Measurements from ENCODE around the gene JARID2. TPM values are rescaled to one million over a fixed set of nuclear protein-coding genes. Genes with fewer than 3 reads are reported as not detected.
A peak's percentile ranks its signal among the peaks of the same experiment; 100 is the strongest.

Gene JARID2
- total RNA-seq, 4 donors from 2014 or later = 11.6 to 22.5 (median 16.4) TPM

DNA sequence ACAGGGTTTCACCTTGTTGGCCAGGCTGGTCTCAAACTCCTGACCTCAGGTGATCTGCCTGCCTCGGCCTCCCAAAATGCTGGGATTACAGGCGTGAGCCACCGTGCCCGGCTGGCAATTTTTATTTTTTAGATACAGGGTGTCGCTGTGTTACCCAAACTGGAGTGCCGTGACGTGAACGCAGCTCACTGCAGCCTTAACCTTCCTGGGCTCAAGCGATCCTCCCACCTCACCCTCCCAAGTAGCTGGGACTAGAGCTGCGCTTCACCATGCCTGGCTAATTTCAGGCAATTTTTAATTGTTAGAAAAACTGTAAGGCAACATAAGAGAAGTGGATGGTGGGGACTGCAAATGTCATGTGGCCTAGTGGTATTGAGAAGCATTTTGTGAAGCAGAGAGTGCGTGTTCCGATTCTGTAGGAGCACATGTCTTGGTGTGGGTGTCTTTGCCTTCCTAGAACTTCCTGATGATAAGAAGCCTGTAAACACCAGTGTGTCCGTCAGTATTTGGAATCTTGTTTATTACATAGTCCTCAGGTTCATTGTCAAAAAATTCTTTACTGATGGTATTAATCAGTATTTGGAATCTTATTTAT lies 18.0 kb downstream of the JARID2 start:
- Histone ChIP-seq H3K36me3 (no peaks in the 10 kb centered on the region), H3K27me3 (no peaks in the 10 kb centered on the region), H3K9me3 (no peaks in the 10 kb centered on the region), H3K4me3 (no peak overlapping the region), H3K27ac (peak overlapping the region; percentile 82 to 88 (median 84)), H3K4me1 (peaks cover 78 to 88% of the 10 kb centered on the region in 2 donors)
- DNase-seq (no peak), ATAC-seq (no peak)
- TF ChIP-seq, protein P1, sequence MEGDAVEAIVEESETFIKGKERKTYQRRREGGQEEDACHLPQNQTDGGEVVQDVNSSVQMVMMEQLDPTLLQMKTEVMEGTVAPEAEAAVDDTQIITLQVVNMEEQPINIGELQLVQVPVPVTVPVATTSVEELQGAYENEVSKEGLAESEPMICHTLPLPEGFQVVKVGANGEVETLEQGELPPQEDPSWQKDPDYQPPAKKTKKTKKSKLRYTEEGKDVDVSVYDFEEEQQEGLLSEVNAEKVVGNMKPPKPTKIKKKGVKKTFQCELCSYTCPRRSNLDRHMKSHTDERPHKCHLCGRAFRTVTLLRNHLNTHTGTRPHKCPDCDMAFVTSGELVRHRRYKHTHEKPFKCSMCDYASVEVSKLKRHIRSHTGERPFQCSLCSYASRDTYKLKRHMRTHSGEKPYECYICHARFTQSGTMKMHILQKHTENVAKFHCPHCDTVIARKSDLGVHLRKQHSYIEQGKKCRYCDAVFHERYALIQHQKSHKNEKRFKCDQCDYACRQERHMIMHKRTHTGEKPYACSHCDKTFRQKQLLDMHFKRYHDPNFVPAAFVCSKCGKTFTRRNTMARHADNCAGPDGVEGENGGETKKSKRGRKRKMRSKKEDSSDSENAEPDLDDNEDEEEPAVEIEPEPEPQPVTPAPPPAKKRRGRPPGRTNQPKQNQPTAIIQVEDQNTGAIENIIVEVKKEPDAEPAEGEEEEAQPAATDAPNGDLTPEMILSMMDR (IDR thresholded peaks at IDR 0.05 in 4 of 5, conservative IDR thresholded peaks at IDR 0.05 in 1 of 5) = no peak
- no peak for TF ChIP-seq POLR2A (IDR thresholded peaks at IDR 0.05)
- intact Hi-C loops (cut with DNase I; ENCODE audit: low total_unique reads) (no loop called here), in situ Hi-C loops (cut with MboI; ENCODE audit: low sequenced_read_pairs in 4 of 4) (loop anchor here (25.0 kb wide), 5 partner anchors 98 to 348 kb away; no protein-coding TSS in a partner anchor)

DNA sequence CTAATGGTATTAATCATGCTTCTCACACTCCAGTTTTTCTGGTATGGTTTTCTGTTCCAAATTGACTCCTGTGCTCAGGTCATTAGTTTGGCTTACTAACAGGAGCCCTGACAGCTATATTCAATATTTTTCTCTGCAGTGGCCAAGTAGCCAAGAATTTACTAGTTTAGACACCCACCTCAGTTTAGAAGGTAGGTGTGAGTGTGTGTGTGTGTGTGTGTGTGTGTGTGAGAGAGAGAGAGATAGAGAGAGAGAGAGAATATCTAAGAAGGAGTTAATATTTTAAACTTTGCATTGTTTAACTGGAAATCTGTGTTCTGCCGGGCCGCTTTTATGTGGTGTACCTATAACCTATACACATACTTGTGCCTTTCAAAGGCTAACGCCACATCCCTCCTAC lies 18.5 kb downstream of the JARID2 start:
- TF ChIP-seq, protein P1 (IDR thresholded peaks at IDR 0.05 in 4 of 5, conservative IDR thresholded peaks at IDR 0.05 in 1 of 5) = no peak
- no peak for TF ChIP-seq POLR2A (IDR thresholded peaks at IDR 0.05)
- Histone ChIP-seq H3K4me1 (peaks cover 78 to 88% of the 10 kb centered on the region in 2 donors), H3K27ac (peak overlapping the region; percentile 82 to 88 (median 84)), H3K9me3 (no peaks in the 10 kb centered on the region), H3K27me3 (no peaks in the 10 kb centered on the region), H3K36me3 (no peaks in the 10 kb centered on the region), H3K4me3 (no peak overlapping the region)
- no peak for ATAC-seq
- no peak for DNase-seq
- intact Hi-C loops (cut with DNase I; ENCODE audit: low total_unique reads) (no loop called here), in situ Hi-C loops (cut with MboI; ENCODE audit: low sequenced_read_pairs in 4 of 4) (loop anchor here (25.0 kb wide), 5 partner anchors 98 to 348 kb away; no protein-coding TSS in a partner anchor)

DNA sequence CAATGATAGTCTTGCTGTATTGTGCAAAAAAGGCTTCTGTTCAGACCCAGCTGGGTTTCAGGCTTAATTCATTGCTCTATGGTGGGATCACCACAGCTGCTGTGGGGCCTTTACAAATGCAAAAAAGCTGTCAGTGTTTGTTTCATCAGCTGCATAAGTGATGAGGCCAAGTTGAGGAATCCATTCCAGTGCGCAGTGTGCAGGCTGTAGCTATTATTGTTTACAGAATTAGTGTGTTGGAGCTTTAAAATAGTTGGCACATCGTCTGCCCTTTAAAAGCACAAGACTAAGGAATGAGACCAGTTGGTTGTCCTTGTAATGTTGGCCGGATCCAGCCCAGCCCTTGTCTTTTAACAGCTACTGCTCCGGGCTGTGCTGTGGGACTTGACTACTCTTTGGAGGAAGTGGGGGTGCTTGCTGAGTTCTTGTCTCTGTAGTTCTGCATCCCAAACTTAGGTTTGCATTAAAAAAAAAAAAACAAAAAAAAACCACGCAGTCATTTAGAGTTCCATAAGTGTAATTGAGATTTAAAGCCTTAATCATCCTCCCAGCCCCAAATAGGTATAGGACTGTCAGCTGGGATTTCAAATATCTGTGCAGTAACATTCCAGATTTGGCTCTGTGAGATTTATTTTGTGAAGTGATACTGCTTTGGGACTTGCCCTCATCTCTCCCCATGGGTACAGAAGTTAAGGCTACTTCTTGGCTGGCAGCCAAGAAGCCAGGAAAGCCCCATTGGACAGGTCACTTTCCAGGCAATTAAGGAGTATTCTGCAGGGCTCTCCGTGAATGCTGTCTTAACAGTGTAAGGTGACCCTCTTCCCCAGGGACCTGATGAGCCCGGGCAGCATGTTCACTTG lies 19.3 kb downstream of the JARID2 start:
- no peaks in the 10 kb centered on the region for H3K27me3 ChIP-seq
- H3K27ac ChIP-seq = peak overlapping the region; percentile 82 to 88 (median 84)
- no peak for TF ChIP-seq POLR2A (IDR thresholded peaks at IDR 0.05)
- TF ChIP-seq, protein P1 (IDR thresholded peaks at IDR 0.05 in 4 of 5, conservative IDR thresholded peaks at IDR 0.05 in 1 of 5) = no peak
- H3K9me3 ChIP-seq = no peaks in the 10 kb centered on the region
- H3K4me3 ChIP-seq = peak overlapping the region in 3 of 4 donors; percentile 0 to 39 (median 10)
- peak; percentile 48 to 51 for ATAC-seq
- intact Hi-C loops (cut with DNase I; ENCODE audit: low total_unique reads) = loop anchor here (5.0 kb wide), 3 partner anchors 87 to 383 kb away; no protein-coding TSS in a partner anchor
- in situ Hi-C loops (cut with MboI; ENCODE audit: low sequenced_read_pairs in 4 of 4) = loop anchor here (25.0 kb wide), 5 partner anchors 97 to 347 kb away; no protein-coding TSS in a partner anchor
- H3K36me3 ChIP-seq = no peaks in the 10 kb centered on the region
- peaks cover 78 to 87% of the 10 kb centered on the region in 2 donors for H3K4me1 ChIP-seq
- peak; percentile 58 to 63 for DNase-seq

DNA sequence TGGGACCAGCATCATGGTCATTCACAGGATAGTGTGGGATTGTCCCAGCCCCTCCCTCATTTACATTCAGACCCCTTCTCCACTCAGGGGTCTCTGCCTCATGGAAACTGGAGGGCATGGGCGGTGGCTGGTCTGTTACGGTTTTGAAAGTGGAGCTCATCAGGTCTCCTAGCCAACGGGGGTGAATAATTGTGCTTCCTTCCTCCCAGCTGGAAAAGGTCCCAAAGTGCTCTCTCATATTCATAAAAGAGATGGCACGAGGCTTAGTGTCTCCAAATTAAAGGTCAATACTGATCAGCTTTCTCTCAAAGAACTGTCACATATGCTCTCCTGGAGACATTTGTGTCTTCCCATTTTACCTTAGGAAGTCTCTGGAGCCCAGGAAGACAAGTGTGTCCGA lies 19.9 kb downstream of the JARID2 start:
- H3K4me1 ChIP-seq = peaks cover 77 to 87% of the 10 kb centered on the region in 2 donors
- DNase-seq = no peak
- in situ Hi-C loops (cut with MboI; ENCODE audit: low sequenced_read_pairs in 4 of 4) (loop anchor here (25.0 kb wide), 5 partner anchors 97 to 347 kb away; no protein-coding TSS in a partner anchor), intact Hi-C loops (cut with DNase I; ENCODE audit: low total_unique reads) (loop anchor here (5.0 kb wide), 3 partner anchors 87 to 383 kb away; no protein-coding TSS in a partner anchor)
- peak overlapping the region; percentile 82 to 88 (median 84) for H3K27ac ChIP-seq
- no peaks in the 10 kb centered on the region for H3K36me3 ChIP-seq
- H3K27me3 ChIP-seq = no peaks in the 10 kb centered on the region
- no peaks in the 10 kb centered on the region for H3K9me3 ChIP-seq
- H3K4me3 ChIP-seq = peak overlapping the region; percentile 0 to 39 (median 15)
- ATAC-seq = peak; percentile 8 to 12
- TF ChIP-seq, protein P1 (IDR thresholded peaks at IDR 0.05 in 4 of 5, conservative IDR thresholded peaks at IDR 0.05 in 1 of 5) = no peak
- no peak for TF ChIP-seq POLR2A (IDR thresholded peaks at IDR 0.05)

All from gastrocnemius medialis (tissue), 4 donors.